Measurements from ENCODE around the gene GNAI1.

- TF ChIP-seq EGR1 (IDR thresholded peaks at IDR 0.05; ENCODE audit: borderline replicate concordance in 1 of 2, low read depth in 2 of 2, low read length in 2 of 2) (no peak), TAF1 (IDR thresholded peaks at IDR 0.05; ENCODE audit: borderline replicate concordance, low read depth, low read length) (no peak), HCFC1 (IDR thresholded peaks at IDR 0.05; ENCODE audit: low read length) (no peak), POLR2A (IDR thresholded peaks at IDR 0.05; ENCODE audit: low read depth, low read length) (no peak), E2F8 (IDR thresholded peaks at IDR 0.05; ENCODE audit: low read depth, partially characterized antibody) (no peak), SP1 (IDR thresholded peaks at IDR 0.05; ENCODE audit: low read depth, low read length) (no peak)
Measured at GRCh38 chr7:80153446-80153845, 18.8 kb downstream of the GNAI1 start.

Data from GM12878 (cell line).